GM18873 (cell line): ENCODE data around the gene SPHK1.

Experiments
- ATAC-seq: cut with Tn5 transposase; IDR thresholded peaks from one replicate; pipeline ENCODE4 v1.9.1; 2021; ENCODE audit warnings: mild to moderate bottlenecking, moderate library complexity, moderate number of reproducible peaks; ENCODE audit not compliant: unreplicated experiment, low FRiP score

SPHK1 gene

GRCh38 chr17:76383546-76384221, 725 bp upstream of the SPHK1 start:
- ATAC-seq: no peak

GRCh38 chr17:76384987-76385891, 830 bp downstream of the SPHK1 start:
- ATAC-seq: no peak

- ATAC-seq: no peak
Observed at GRCh38 chr17:76385892-76386786, 1.7 kb downstream of the SPHK1 start.

- ATAC-seq: no peak
Observed at GRCh38 chr17:76386966-76387765, 2.8 kb downstream of the SPHK1 start.

GRCh38 chr17:76388966-76389888, 4.8 kb downstream of the SPHK1 start:
- ATAC-seq: no peak

GRCh38 chr17:76390003-76390421, 5.6 kb downstream of the SPHK1 start:
- ATAC-seq: no peak

GRCh38 chr17:76391200-76391715, 6.8 kb downstream of the SPHK1 start:
- ATAC-seq: no peak

GRCh38 chr17:76394166-76394565, 9.8 kb downstream of the SPHK1 start:
- ATAC-seq: no peak

- no peak for ATAC-seq
Observed at GRCh38 chr17:76395980-76396379, 11.6 kb downstream of the SPHK1 start.

- no peak for ATAC-seq
Observed at GRCh38 chr17:76397184-76397583, 12.8 kb downstream of the SPHK1 start.

GRCh38 chr17:76397687-76398522, 13.5 kb downstream of the SPHK1 start:
- no peak for ATAC-seq

GRCh38 chr17:76398523-76399174, 14.2 kb downstream of the SPHK1 start:
- ATAC-seq: no peak

- ATAC-seq: no peak
Observed at GRCh38 chr17:76399175-76400172, 15.1 kb downstream of the SPHK1 start.

GRCh38 chr17:76402711-76403110, 18.3 kb downstream of the SPHK1 start:
- no peak for ATAC-seq

- ATAC-seq: no peak
Observed at GRCh38 chr17:76404256-76404655, 19.8 kb downstream of the SPHK1 start.

- ATAC-seq: no peak
Observed at GRCh38 chr17:76404976-76405563, 20.7 kb downstream of the SPHK1 start.
